ENCODE measurements around the gene DCAF10. TPM values are rescaled to one million over a fixed set of nuclear protein-coding genes. Genes with fewer than 3 reads are reported as not detected.

Gene DCAF10
- total and polyA plus RNA-seq, 2 of the 13 experiments (the other 11 are each of a cell fraction or from before 2014, with no cell fraction given), result 9.2 to 20.3 TPM

DNA sequence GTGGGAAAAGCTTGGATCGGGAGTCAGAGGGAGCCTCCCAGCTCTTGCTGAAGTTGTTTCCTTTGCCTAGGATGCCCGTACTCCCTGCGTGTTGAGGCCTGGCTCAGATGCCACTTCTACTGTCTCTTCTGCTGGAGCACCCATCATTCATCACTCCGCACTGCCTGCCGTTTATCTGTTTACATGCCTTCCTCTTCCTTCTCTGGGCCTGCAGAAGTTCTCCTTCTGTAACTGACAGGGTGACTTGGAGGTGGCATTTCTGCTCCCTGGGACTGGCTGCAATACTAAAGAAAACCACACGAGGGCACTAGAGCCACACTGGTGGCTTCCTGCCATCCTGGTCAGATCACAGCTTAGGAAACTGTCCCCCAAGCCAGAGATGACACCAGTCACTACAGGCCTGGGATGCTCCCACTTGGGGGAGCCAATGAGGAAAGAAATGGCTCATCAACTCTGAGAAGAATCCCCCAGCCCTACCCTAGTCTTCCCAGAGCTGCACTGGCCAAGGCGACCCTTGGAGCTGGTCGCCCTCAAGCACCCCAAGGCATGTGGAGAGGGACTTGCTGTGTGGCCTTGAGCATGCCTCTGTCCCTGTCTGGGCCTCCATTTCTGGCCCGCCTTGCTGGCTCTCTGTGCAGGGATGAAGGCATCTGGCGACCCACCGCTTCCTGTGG lies 113.0 kb downstream of the DCAF10 start (continued):
- TF ChIP-seq ZNF124 (CRISPR knock-in tag; IDR thresholded peaks at IDR 0.05), result 0 out of 2 replicates have a peak, but pooled peaks have one; percentile 49
- TF ChIP-seq, protein P1, sequence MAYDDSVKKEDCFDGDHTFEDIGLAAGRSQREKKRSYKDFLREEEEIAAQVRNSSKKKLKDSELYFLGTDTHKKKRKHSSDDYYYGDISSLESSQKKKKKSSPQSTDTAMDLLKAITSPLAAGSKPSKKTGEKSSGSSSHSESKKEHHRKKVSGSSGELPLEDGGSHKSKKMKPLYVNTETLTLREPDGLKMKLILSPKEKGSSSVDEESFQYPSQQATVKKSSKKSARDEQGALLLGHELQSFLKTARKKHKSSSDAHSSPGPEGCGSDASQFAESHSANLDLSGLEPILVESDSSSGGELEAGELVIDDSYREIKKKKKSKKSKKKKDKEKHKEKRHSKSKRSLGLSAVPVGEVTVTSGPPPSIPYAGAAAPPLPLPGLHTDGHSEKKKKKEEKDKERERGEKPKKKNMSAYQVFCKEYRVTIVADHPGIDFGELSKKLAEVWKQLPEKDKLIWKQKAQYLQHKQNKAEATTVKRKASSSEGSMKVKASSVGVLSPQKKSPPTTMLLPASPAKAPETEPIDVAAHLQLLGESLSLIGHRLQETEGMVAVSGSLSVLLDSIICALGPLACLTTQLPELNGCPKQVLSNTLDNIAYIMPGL (CRISPR knock-in tag; IDR thresholded peaks at IDR 0.05; ENCODE audit: borderline replicate concordance in 1 of 2, low read depth in 1 of 2), result peak in 1 of 2 experiments; percentile 53; a peak in 3 of 4 replicates
- TF ChIP-seq, protein P2, sequence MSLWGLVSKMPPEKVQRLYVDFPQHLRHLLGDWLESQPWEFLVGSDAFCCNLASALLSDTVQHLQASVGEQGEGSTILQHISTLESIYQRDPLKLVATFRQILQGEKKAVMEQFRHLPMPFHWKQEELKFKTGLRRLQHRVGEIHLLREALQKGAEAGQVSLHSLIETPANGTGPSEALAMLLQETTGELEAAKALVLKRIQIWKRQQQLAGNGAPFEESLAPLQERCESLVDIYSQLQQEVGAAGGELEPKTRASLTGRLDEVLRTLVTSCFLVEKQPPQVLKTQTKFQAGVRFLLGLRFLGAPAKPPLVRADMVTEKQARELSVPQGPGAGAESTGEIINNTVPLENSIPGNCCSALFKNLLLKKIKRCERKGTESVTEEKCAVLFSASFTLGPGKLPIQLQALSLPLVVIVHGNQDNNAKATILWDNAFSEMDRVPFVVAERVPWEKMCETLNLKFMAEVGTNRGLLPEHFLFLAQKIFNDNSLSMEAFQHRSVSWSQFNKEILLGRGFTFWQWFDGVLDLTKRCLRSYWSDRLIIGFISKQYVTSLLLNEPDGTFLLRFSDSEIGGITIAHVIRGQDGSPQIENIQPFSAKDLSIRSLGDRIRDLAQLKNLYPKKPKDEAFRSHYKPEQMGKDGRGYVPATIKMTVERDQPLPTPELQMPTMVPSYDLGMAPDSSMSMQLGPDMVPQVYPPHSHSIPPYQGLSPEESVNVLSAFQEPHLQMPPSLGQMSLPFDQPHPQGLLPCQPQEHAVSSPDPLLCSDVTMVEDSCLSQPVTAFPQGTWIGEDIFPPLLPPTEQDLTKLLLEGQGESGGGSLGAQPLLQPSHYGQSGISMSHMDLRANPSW (CRISPR knock-in tag; IDR thresholded peaks at IDR 0.05; ENCODE audit: borderline replicate concordance), result 0 out of 2 replicates have a peak, but pooled peaks have one; percentile 52
- TF ChIP-seq ZNF329 (CRISPR knock-in tag; IDR thresholded peaks at IDR 0.05; ENCODE audit: low read depth), result no peak
- 0 out of 2 replicates have a peak, but pooled peaks have one; percentile 10 for TF ChIP-seq ZNF629 (CRISPR knock-in tag; conservative IDR thresholded peaks at IDR 0.05)
- TF ChIP-seq ZBTB7B (CRISPR knock-in tag; IDR thresholded peaks at IDR 0.05), result peak; percentile 45; the same call in 1 of the 2 replicates
- TF ChIP-seq ZNF839 (CRISPR knock-in tag; IDR thresholded peaks at IDR 0.05; ENCODE audit: borderline replicate concordance), result peak; percentile 51; the same call in 1 of the 2 replicates
- TF ChIP-seq PPARG (CRISPR knock-in tag; conservative IDR thresholded peaks at IDR 0.05), result peak; percentile 51; the same call in 1 of the 2 replicates
- peak; percentile 38; the same call in 1 of the 2 replicates for TF ChIP-seq FOXC1 (CRISPR knock-in tag; IDR thresholded peaks at IDR 0.05; ENCODE audit: borderline replicate concordance)
- TF ChIP-seq, protein P3, sequence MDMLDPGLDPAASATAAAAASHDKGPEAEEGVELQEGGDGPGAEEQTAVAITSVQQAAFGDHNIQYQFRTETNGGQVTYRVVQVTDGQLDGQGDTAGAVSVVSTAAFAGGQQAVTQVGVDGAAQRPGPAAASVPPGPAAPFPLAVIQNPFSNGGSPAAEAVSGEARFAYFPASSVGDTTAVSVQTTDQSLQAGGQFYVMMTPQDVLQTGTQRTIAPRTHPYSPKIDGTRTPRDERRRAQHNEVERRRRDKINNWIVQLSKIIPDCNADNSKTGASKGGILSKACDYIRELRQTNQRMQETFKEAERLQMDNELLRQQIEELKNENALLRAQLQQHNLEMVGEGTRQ (IDR thresholded peaks at IDR 0.05; ENCODE audit: low read depth, low read length), result 0 out of 2 replicates have a peak, but pooled peaks have one; percentile 4
- TF ChIP-seq, protein P3 (CRISPR knock-in tag; IDR thresholded peaks at IDR 0.05; ENCODE audit: borderline replicate concordance), result no peak
- 0 out of 2 replicates have a peak, but pooled peaks have one; percentile 61 for TF ChIP-seq ZNF614 (CRISPR knock-in tag; IDR thresholded peaks at IDR 0.05; ENCODE audit: borderline replicate concordance)
- TF ChIP-seq GABPA (IDR thresholded peaks at IDR 0.05; ENCODE audit: low read depth, low read length), result no peak
- TF ChIP-seq GABPA (CRISPR knock-in tag; IDR thresholded peaks at IDR 0.05; ENCODE audit: low read depth), result peak; percentile 17; the same call in 1 of the 2 replicates
- TF ChIP-seq ZNF274 (CRISPR knock-in tag; IDR thresholded peaks at IDR 0.05), result peak; percentile 58; the same call in 1 of the 2 replicates
- no peak for TF ChIP-seq ZNF549 (CRISPR knock-in tag; IDR thresholded peaks at IDR 0.05)
- TF ChIP-seq, protein P4, sequence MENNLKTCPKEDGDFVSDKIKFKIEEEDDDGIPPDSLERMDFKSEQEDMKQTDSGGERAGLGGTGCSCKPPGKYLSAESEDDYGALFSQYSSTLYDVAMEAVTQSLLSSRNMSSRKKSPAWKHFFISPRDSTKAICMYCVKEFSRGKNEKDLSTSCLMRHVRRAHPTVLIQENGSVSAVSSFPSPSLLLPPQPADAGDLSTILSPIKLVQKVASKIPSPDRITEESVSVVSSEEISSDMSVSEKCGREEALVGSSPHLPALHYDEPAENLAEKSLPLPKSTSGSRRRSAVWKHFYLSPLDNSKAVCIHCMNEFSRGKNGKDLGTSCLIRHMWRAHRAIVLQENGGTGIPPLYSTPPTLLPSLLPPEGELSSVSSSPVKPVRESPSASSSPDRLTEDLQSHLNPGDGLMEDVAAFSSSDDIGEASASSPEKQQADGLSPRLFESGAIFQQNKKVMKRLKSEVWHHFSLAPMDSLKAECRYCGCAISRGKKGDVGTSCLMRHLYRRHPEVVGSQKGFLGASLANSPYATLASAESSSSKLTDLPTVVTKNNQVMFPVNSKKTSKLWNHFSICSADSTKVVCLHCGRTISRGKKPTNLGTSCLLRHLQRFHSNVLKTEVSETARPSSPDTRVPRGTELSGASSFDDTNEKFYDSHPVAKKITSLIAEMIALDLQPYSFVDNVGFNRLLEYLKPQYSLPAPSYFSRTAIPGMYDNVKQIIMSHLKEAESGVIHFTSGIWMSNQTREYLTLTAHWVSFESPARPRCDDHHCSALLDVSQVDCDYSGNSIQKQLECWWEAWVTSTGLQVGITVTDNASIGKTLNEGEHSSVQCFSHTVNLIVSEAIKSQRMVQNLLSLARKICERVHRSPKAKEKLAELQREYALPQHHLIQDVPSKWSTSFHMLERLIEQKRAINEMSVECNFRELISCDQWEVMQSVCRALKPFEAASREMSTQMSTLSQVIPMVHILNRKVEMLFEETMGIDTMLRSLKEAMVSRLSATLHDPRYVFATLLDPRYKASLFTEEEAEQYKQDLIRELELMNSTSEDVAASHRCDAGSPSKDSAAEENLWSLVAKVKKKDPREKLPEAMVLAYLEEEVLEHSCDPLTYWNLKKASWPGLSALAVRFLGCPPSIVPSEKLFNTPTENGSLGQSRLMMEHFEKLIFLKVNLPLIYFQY (CRISPR knock-in tag; IDR thresholded peaks at IDR 0.05; ENCODE audit: borderline replicate concordance), result 0 out of 2 replicates have a peak, but pooled peaks have one; percentile 51
- 0 out of 2 replicates have a peak, but pooled peaks have one; percentile 46 for TF ChIP-seq ZNF230 (CRISPR knock-in tag; IDR thresholded peaks at IDR 0.05)

Measured in HepG2 (cell line).